Measurements from ENCODE around the gene NOC2L.
A peak's percentile ranks its signal among the peaks of the same experiment; 100 is the strongest.
"Not testable (repeated sequence)": the region's sequence is repeated elsewhere in the genome, so short reads cannot be mapped to it uniquely, and the experiment has no call there.

The NOC2L gene

GRCh38 chr1:978835-979743 lies 20.0 kb upstream of the NOC2L start:
- DNase-seq (ENCODE audit: low read depth in 1 of 2, low spot score in 1 of 2), result no peak
- H3K4me3 ChIP-seq (replicated peaks; ENCODE audit: insufficient read depth, low read length), result no peak overlapping the region
- TF ChIP-seq GABPA (IDR thresholded peaks at IDR 0.05; ENCODE audit: low read depth), result no peak
- TF ChIP-seq POLR2AphosphoS5 (IDR thresholded peaks at IDR 0.05; ENCODE audit: low read depth), result no peak
- TF ChIP-seq REST (IDR thresholded peaks at IDR 0.05; ENCODE audit: insufficient replicate concordance, low read depth), result no peak
- H3K27ac ChIP-seq (replicated peaks), result no peak overlapping the region
- peaks cover 30% of the 10 kb centered on the region for H3K27me3 ChIP-seq (ENCODE audit: insufficient read depth, poor library complexity, severe bottlenecking)

- Histone ChIP-seq H3K4me3 (replicated peaks; ENCODE audit: insufficient read depth, low read length) (no peak overlapping the region), H3K27ac (replicated peaks) (no peak overlapping the region), H3K27me3 (ENCODE audit: insufficient read depth, poor library complexity, severe bottlenecking) (peaks cover 25% of the 10 kb centered on the region)
- TF ChIP-seq SPI1 (IDR thresholded peaks at IDR 0.05; ENCODE audit: borderline replicate concordance, low read depth) (no peak), GABPA (IDR thresholded peaks at IDR 0.05; ENCODE audit: low read depth) (no peak), CTCF (IDR thresholded peaks at IDR 0.05; ENCODE audit: insufficient read depth, low read length) (no peak), REST (IDR thresholded peaks at IDR 0.05; ENCODE audit: insufficient replicate concordance, low read depth) (no peak), POLR2AphosphoS5 (IDR thresholded peaks at IDR 0.05; ENCODE audit: low read depth) (no peak)
- DNase-seq (ENCODE audit: low read depth in 1 of 2, low spot score in 1 of 2), result no peak
These were observed 19.2 kb upstream of the NOC2L start for GRCh38 chr1:978069-978834.

- not testable (repeated sequence) for H3K4me3 ChIP-seq (replicated peaks; ENCODE audit: insufficient read depth, low read length); H3K27ac ChIP-seq (replicated peaks); DNase-seq (ENCODE audit: low read depth in 1 of 2, low spot score in 1 of 2)
- peaks cover 21% of the 10 kb centered on the region for H3K27me3 ChIP-seq (ENCODE audit: insufficient read depth, poor library complexity, severe bottlenecking)
These were observed 17.7 kb upstream of the NOC2L start for GRCh38 chr1:976791-977190.

GRCh38 chr1:975896-976683 lies 17.0 kb upstream of the NOC2L start:
- DNase-seq (ENCODE audit: low read depth in 1 of 2, low spot score in 1 of 2), result peak in 1 of 2 experiments; percentile 68
- no peak for TF ChIP-seq REST (IDR thresholded peaks at IDR 0.05; ENCODE audit: insufficient replicate concordance, low read depth)
- no peak for TF ChIP-seq POLR2AphosphoS5 (IDR thresholded peaks at IDR 0.05; ENCODE audit: low read depth)
- peak; percentile 22 for TF ChIP-seq CTCF (IDR thresholded peaks at IDR 0.05; ENCODE audit: insufficient read depth, low read length)
- Histone ChIP-seq H3K4me3 (replicated peaks; ENCODE audit: insufficient read depth, low read length) (no peak overlapping the region), H3K27me3 (ENCODE audit: insufficient read depth, poor library complexity, severe bottlenecking) (peaks cover 27% of the 10 kb centered on the region), H3K27ac (replicated peaks) (no peak overlapping the region)
